ENCODE data around the gene ACVR2B. TPM values are rescaled to one million over a fixed set of nuclear protein-coding genes. Genes with fewer than 3 reads are reported as not detected.

ACVR2B gene
- total RNA-seq, 1 donor from 2014 or later = 89.5 TPM

DNA sequence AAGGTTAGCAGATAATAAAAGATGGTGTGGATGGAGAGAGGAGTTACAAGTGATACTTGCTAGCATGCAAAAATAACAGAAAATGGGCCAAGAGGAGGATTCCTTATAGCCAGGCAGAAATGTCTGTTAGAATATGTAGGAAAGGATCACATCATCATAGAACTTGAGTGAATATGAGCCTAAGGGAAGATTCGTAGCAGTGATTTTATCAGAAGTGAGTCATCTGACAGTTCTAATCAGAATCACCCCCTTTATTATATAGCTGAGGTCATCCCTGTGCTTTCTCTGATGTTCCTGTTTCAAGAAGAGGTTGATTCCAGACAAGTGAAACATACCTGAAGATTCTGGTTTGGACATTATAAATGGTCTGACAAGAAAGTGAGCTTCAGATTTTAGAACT lies 65.3 kb downstream of the ACVR2B start:
- Histone ChIP-seq H4K20me1 (ENCODE audit: low read depth) (peaks cover 6% of the 10 kb centered on the region), H3K79me2 (ENCODE audit: low read depth) (no peaks in the 10 kb centered on the region), H3K36me3 (no peaks in the 10 kb centered on the region), H3K27ac (no peak overlapping the region), H3K4me1 (peaks cover 21% of the 10 kb centered on the region), H3K9me3 (ENCODE audit: low read depth) (no peaks in the 10 kb centered on the region), H3K27me3 (no peaks in the 10 kb centered on the region), H3K4me3 (no peak overlapping the region), H3K9ac (no peak overlapping the region), H3F3A (ENCODE audit: low read depth) (peaks cover 5% of the 10 kb centered on the region), H2AFZ (replicated peaks) (no peak overlapping the region), H3K4me2 (no peak overlapping the region)
- H3K27me3 Mint-ChIP-seq (ENCODE audit: insufficient read depth, low read depth) = no peaks in the 10 kb centered on the region
- no peak for DNase-seq (ENCODE audit: low spot score)
- H3K4me3 Mint-ChIP-seq = no peak overlapping the region
- TF ChIP-seq EZH2 (IDR thresholded peaks at IDR 0.05) (no peak), EZH2phosphoT487 (IDR thresholded peaks at IDR 0.05) (no peak)
- TF ChIP-seq, protein P1, sequence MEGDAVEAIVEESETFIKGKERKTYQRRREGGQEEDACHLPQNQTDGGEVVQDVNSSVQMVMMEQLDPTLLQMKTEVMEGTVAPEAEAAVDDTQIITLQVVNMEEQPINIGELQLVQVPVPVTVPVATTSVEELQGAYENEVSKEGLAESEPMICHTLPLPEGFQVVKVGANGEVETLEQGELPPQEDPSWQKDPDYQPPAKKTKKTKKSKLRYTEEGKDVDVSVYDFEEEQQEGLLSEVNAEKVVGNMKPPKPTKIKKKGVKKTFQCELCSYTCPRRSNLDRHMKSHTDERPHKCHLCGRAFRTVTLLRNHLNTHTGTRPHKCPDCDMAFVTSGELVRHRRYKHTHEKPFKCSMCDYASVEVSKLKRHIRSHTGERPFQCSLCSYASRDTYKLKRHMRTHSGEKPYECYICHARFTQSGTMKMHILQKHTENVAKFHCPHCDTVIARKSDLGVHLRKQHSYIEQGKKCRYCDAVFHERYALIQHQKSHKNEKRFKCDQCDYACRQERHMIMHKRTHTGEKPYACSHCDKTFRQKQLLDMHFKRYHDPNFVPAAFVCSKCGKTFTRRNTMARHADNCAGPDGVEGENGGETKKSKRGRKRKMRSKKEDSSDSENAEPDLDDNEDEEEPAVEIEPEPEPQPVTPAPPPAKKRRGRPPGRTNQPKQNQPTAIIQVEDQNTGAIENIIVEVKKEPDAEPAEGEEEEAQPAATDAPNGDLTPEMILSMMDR (IDR thresholded peaks at IDR 0.05) = no peak
- peaks cover 17% of the 10 kb centered on the region for H3K36me3 Mint-ChIP-seq
- H3K9me3 Mint-ChIP-seq = no peaks in the 10 kb centered on the region
- no peak overlapping the region for H3K27ac Mint-ChIP-seq
- peaks cover 4% of the 10 kb centered on the region for H3K4me1 Mint-ChIP-seq

DNA sequence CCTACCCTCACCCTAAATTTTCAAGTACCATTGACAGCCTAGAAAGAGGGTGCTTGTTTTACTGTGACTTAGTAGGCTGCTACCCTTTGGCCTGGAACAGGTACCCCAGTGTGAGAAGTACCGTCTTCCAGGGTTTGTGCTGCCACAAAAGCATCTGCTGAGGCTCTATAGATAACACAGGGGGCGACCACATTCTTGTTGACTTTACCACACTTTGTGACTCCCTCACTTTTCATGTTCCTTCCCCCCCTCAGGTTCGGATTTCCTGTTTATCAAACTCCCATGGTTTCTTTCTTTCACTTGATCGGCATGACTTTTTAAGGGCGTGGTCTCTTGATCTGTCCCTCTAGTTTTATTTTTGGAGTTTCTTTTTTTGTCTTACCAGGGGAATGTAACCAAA lies 66.0 kb downstream of the ACVR2B start:
- Histone ChIP-seq H3K9ac (no peak overlapping the region), H3F3A (ENCODE audit: low read depth) (peaks cover 5% of the 10 kb centered on the region), H3K79me2 (ENCODE audit: low read depth) (no peaks in the 10 kb centered on the region), H3K4me2 (no peak overlapping the region), H2AFZ (replicated peaks) (no peak overlapping the region), H3K36me3 (no peaks in the 10 kb centered on the region), H3K27ac (no peak overlapping the region), H4K20me1 (ENCODE audit: low read depth) (peaks cover 6% of the 10 kb centered on the region), H3K9me3 (ENCODE audit: low read depth) (no peaks in the 10 kb centered on the region), H3K4me1 (peaks cover 21% of the 10 kb centered on the region), H3K4me3 (no peak overlapping the region), H3K27me3 (no peaks in the 10 kb centered on the region)
- DNase-seq (ENCODE audit: low spot score) = no peak
- no peak overlapping the region for H3K4me3 Mint-ChIP-seq
- no peak for TF ChIP-seq EZH2phosphoT487 (IDR thresholded peaks at IDR 0.05)
- H3K36me3 Mint-ChIP-seq = peaks cover 15% of the 10 kb centered on the region
- H3K9me3 Mint-ChIP-seq = no peaks in the 10 kb centered on the region
- H3K27ac Mint-ChIP-seq = no peak overlapping the region
- peaks cover 4% of the 10 kb centered on the region for H3K4me1 Mint-ChIP-seq
- no peaks in the 10 kb centered on the region for H3K27me3 Mint-ChIP-seq (ENCODE audit: insufficient read depth, low read depth)

DNA sequence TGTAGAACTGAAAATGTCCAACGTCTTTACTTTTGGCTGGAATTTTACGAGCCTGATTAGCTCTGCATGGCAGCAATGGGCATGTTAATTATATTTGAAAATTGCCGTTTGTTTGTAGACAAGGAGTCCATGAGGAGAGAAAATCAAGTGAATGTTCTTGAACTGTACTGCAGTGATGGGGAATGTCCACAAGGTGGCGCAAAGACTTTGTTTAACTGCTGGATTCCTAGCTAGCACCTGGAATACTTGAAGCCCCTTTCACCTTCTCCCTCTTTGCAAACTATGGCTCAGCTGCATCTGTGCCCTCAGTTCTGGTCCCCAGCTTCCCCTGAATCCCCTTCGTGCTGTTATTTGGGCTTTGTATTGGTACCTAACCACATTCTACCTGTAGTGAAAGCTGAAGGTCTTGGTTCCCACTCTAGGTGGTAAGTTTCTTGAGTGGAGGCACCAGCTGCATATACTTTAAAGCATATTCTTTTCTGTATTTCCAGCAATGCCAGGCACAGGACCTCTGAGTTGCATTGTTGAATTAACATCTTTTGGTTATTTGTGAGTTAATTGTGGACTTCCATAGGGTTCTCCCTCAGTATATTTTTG lies 67.8 kb downstream of the ACVR2B start:
- Histone ChIP-seq H3K9ac (no peak overlapping the region), H3K4me3 (no peak overlapping the region), H3F3A (ENCODE audit: low read depth) (peaks cover 5% of the 10 kb centered on the region), H4K20me1 (ENCODE audit: low read depth) (peaks cover 6% of the 10 kb centered on the region), H3K4me1 (peaks cover 21% of the 10 kb centered on the region), H3K4me2 (no peak overlapping the region), H3K36me3 (no peaks in the 10 kb centered on the region), H3K79me2 (ENCODE audit: low read depth) (no peaks in the 10 kb centered on the region), H3K9me3 (ENCODE audit: low read depth) (no peaks in the 10 kb centered on the region), H2AFZ (replicated peaks) (no peak overlapping the region), H3K27ac (no peak overlapping the region), H3K27me3 (no peaks in the 10 kb centered on the region)
- Mint-ChIP-seq H3K4me3 (no peak overlapping the region), H3K27ac (no peak overlapping the region), H3K9me3 (no peaks in the 10 kb centered on the region), H3K4me1 (peaks cover 4% of the 10 kb centered on the region), H3K36me3 (peaks cover 19% of the 10 kb centered on the region), H3K27me3 (ENCODE audit: insufficient read depth, low read depth) (no peaks in the 10 kb centered on the region)
- peak; percentile 78 for DNase-seq (ENCODE audit: low spot score)
- TF ChIP-seq, protein P1 (IDR thresholded peaks at IDR 0.05) = peak; percentile 90
- no peak for TF ChIP-seq EZH2 (IDR thresholded peaks at IDR 0.05)

DNA sequence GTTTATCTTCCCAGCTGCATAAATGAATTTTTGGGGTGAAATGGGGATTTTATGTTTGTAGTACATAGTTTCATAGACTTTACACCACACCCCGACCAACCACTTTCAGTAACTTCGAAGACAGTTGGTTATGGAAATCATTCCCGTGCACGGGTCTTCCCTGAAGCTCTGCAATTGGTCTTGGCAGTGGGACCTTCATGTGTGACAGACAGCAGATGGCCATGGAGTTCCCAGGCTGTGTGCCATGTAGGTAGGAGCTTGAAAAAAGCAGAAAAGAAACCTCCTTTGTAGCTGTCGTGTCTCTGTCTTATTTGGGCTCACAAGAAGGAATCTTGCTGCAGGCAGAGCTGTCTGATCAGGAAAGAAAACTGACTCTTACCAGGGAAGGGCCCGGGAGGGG lies 68.3 kb downstream of the ACVR2B start:
- Mint-ChIP-seq H3K4me1 (peaks cover 4% of the 10 kb centered on the region), H3K9me3 (no peaks in the 10 kb centered on the region), H3K36me3 (peaks cover 20% of the 10 kb centered on the region), H3K4me3 (no peak overlapping the region), H3K27ac (no peak overlapping the region), H3K27me3 (ENCODE audit: insufficient read depth, low read depth) (no peaks in the 10 kb centered on the region)
- H3K9ac ChIP-seq = no peak overlapping the region
- no peaks in the 10 kb centered on the region for H3K36me3 ChIP-seq
- H3F3A ChIP-seq (ENCODE audit: low read depth) = peaks cover 5% of the 10 kb centered on the region
- no peak for DNase-seq (ENCODE audit: low spot score)
- H3K79me2 ChIP-seq (ENCODE audit: low read depth) = no peaks in the 10 kb centered on the region
- H3K4me3 ChIP-seq = no peak overlapping the region
- no peak overlapping the region for H3K4me2 ChIP-seq
- H4K20me1 ChIP-seq (ENCODE audit: low read depth) = peaks cover 6% of the 10 kb centered on the region
- no peaks in the 10 kb centered on the region for H3K27me3 ChIP-seq
- H3K4me1 ChIP-seq = peaks cover 21% of the 10 kb centered on the region
- no peak overlapping the region for H3K27ac ChIP-seq
- H3K9me3 ChIP-seq (ENCODE audit: low read depth) = no peaks in the 10 kb centered on the region
- TF ChIP-seq EZH2phosphoT487 (IDR thresholded peaks at IDR 0.05) = no peak
- TF ChIP-seq, protein P1 (IDR thresholded peaks at IDR 0.05) = no peak
- TF ChIP-seq EZH2 (IDR thresholded peaks at IDR 0.05) = no peak
- H2AFZ ChIP-seq (replicated peaks) = no peak overlapping the region
